Testis (tissue), 3 donors: Measurements from ENCODE around the gene LGR5. TPM values are rescaled to one million over a fixed set of nuclear protein-coding genes. Genes with fewer than 3 reads are reported as not detected.

Experiments
- DNase-seq: peaks from one replicate; pipeline ENCODE4 v3.0.0-alpha.2; 2019
- H3K27ac ChIP-seq, 2 donors: fragments of 200-600 bp; sonication (generic); one replicate each; pipeline ENCODE4 v1.5.1; 2019
- H3K27me3 ChIP-seq: fragments of 200-600 bp; sonication (generic); one replicate; pipeline ENCODE4 v1.5.1; 2019
- H3K36me3 ChIP-seq: fragments of 200-600 bp; sonication (generic); one replicate; pipeline ENCODE4 v1.5.1; 2017; ENCODE audit warnings: low read depth; ENCODE audit errors: missing control alignments
- H3K4me1 ChIP-seq: fragments of 200-600 bp; sonication (generic); one replicate; pipeline ENCODE4 v1.5.1; 2019
- H3K4me3 ChIP-seq, 2 donors: fragments of 200-600 bp; sonication (generic); one replicate each; pipeline ENCODE4 v1.5.1; 2017 to 2019
- H3K9me3 ChIP-seq: fragments of 200-600 bp; sonication (generic); one replicate; pipeline ENCODE4 v1.5.1; 2017
- CTCF ChIP-seq, 3 experiments: fragments of 450-650 bp in 2 of 3; fragments of 200-600 bp in 1 of 3; sonication (generic) in 1 of 3; IDR thresholded peaks; one replicate each; pipeline ENCODE4 v1.5.1; 2016 to 2019; ENCODE audit warnings: antibody characterized with exemption in 3 of 3, mild to moderate bottlenecking in 2 of 3, moderate library complexity in 1 of 3
- POLR2A ChIP-seq: fragments of 450-650 bp; IDR thresholded peaks from one replicate; pipeline ENCODE4 v1.6.1; 2017; ENCODE audit warnings: antibody characterized with exemption, mild to moderate bottlenecking, moderate library complexity
- WGBS, 2 donors: methylation state at CpG; one replicate each; pipeline ENCODE4 v1.1.5; 2018; 5-methylcytosine and 5-hydroxymethylcytosine counted together
- intact Hi-C: fragments of 100-400 bp; cut with DNase I; formaldehyde crosslinking; loops from one replicate; pipeline ENCODE4 v1.15.1; 2023; ENCODE audit warnings: low total_unique reads
- polyA plus RNA-seq: library from polyadenylated mRNA; stranded (reverse); fragments of 350-450 nt; fragmentation: Illumina TruSeq; extraction: RNeasy Lipid Tissue Mini Kit (QIAGEN cat#74804); gene quantifications from one replicate; pipeline ENCODE4 v1.2.3, GENCODE V29; 2014; ENCODE audit warnings: low read depth, low replicate concordance; ENCODE audit not compliant: insufficient read depth
- total RNA-seq, 2 donors: library from RNA; depleted of rRNA; stranded (reverse); fragments of >200 nt; gene quantifications; one replicate each; pipeline ENCODE4 v1.2.3, GENCODE V29; 2016

Gene LGR5
- total and polyA plus RNA-seq, 3 donors from 2014 or later = 0.25 to 0.39 (median 0.31) TPM

GRCh38 chr12:71447691-71448132 is 8.1 kb downstream of the LGR5 start:
- Histone ChIP-seq H3K27me3 (no peaks in the 10 kb centered on the region), H3K9me3 (no peaks in the 10 kb centered on the region), H3K36me3 (no peaks in the 10 kb centered on the region), H3K27ac (no peak overlapping the region), H3K4me3 (no peak overlapping the region), H3K4me1 (no peaks in the 10 kb centered on the region)
- intact Hi-C loops = no loop called here
- TF ChIP-seq CTCF (IDR thresholded peaks at IDR 0.05) (no peak), POLR2A (no peak)
- DNase-seq = no peak
- 57 to 66% methylated on average over 9 of the region's 9 CpGs for WGBS, 2 donors

- WGBS, 2 donors = 77 to 85% methylated on average over 3 of the region's 3 CpGs
- Histone ChIP-seq H3K9me3 (no peaks in the 10 kb centered on the region), H3K4me1 (no peaks in the 10 kb centered on the region), H3K4me3 (no peak overlapping the region), H3K36me3 (no peaks in the 10 kb centered on the region), H3K27ac (no peak overlapping the region), H3K27me3 (no peaks in the 10 kb centered on the region)
- TF ChIP-seq CTCF (IDR thresholded peaks at IDR 0.05) (no peak), POLR2A (no peak)
- no peak for DNase-seq
- intact Hi-C loops = no loop called here
Observed at GRCh38 chr12:71448150-71448581, 8.6 kb downstream of the LGR5 start.

GRCh38 chr12:71449373-71450070 is 9.9 kb downstream of the LGR5 start:
- H3K9me3 ChIP-seq = no peaks in the 10 kb centered on the region

GRCh38 chr12:71452006-71452405 is 12.4 kb downstream of the LGR5 start:
- intact Hi-C loops = no loop called here
- TF ChIP-seq CTCF (IDR thresholded peaks at IDR 0.05) (no peak), POLR2A (no peak)
- Histone ChIP-seq H3K27ac (no peak overlapping the region), H3K36me3 (no peaks in the 10 kb centered on the region), H3K4me3 (no peak overlapping the region), H3K4me1 (no peaks in the 10 kb centered on the region), H3K9me3 (no peaks in the 10 kb centered on the region), H3K27me3 (no peaks in the 10 kb centered on the region)
- WGBS, 2 donors = 75 to 94% methylated on average over 1 of the region's 1 CpG
- DNase-seq = no peak

More at GRCh38 chr12:71449373-71450070, 9.9 kb downstream of the LGR5 start:
- TF ChIP-seq POLR2A = no peak
- TF ChIP-seq CTCF (IDR thresholded peaks at IDR 0.05) = no peak
- Histone ChIP-seq H3K4me3 (no peak overlapping the region), H3K36me3 (no peaks in the 10 kb centered on the region), H3K4me1 (no peaks in the 10 kb centered on the region), H3K27me3 (no peaks in the 10 kb centered on the region), H3K27ac (no peak overlapping the region)
- no peak for DNase-seq
- 79 to 80% methylated on average over 3 of the region's 3 CpGs for WGBS, 2 donors
- intact Hi-C loops = no loop called here
